HG03025 (cell line): Measurements from ENCODE around the gene FEM1B.

Experiments used
- ATAC-seq: cut with Tn5 transposase; IDR thresholded peaks from one replicate; pipeline ENCODE4 v1.9.1; 2021; ENCODE audit warnings: mild to moderate bottlenecking, moderate library complexity; ENCODE audit not compliant: unreplicated experiment, low FRiP score

FEM1B gene

DNA sequence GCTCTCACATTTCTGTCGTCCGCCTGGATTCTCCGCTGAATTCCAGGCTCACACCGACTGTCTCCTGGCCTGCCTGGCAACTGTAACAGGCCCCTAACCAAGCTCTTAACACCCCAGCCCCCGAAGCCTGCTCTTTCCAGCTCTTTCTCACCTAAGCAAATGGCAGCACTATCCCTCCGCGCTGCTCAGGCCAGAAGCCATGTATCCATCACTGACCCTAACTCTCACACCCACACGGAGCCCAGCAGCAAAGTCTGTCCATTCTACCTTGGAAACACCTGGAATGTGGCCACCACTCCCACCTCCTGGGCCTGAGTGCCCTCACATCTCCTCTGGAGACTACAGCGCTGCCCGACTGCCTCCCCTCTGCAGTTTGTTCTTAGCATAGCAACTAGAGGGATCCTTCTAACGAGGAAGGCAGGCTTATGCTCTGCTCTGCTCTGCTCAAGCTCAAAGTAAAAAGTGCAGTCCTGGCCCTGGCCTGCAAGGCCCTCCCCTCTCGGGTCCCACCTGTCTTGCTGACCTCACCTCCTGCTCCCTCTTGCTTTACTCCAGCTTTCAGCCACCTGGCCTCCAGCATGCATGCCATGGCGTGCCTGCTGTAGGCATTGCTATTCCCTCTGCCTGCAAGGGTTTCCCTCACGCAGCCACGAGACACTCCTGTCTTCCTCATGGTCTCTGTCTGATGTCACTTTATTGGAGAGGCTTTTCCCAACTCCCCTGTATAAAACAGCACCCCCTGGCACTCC, 27.2 kb downstream of the FEM1B start:
- ATAC-seq, result no peak

DNA sequence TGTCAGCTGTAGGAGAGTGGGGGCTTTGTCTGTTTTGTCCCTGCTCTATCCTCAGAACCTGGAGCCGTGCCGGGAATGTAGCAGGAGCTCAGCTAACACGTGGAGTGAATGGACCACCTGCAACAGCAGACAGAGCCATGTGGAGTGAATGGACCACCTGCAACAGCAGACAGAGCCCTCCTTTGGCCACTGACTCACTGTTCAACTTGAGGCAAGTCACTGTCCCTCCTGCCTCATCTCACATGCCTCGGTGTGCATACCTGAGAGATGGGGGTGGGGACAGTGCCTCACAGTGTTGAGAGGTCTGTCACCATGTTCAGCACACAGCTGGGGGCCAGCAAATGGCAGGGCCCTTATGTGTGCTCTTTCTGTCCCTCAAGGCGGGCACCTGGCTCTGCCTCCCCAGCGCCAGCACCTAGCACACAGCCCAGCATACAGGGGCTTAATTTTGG, 27.9 kb downstream of the FEM1B start:
- no peak for ATAC-seq

DNA sequence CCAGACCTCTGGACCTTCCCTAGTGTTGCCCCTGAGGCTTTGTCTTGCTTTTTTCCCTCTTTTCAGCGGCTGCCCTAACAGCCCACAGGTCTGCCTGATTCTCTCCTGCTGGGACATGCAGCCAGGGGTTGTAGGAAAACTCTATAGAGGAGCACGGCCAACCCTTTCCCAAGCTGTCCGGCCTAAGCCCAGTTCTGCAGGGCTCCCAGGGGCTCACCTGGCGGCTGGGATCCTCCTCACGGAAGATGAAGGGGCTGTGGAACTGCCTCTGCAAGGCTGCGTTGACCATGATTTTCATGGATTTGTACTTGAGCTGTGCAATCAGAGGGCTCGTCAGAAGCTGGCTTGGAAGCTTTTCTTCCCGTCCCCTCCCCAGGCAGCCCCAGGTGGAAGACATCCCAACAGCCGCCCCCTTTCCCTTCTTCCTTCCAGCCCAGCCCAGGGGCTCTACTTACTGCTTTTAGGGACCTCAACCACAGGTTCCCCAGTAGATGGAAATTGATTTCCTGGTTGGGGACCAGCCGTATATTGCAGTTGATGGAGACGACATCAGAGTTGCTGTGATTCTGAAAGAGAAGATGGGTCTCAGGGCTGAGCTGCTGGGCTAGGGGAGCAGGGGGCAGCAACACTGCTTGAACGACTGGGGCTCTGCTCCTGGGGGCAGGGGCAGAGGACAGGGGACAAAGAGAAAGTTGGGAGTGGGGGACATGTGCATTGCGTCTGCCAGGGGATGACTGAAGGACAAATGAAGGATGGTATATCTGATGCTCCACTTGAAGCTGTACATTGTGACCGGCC, 29.8 kb downstream of the FEM1B start:
- no peak for ATAC-seq

DNA sequence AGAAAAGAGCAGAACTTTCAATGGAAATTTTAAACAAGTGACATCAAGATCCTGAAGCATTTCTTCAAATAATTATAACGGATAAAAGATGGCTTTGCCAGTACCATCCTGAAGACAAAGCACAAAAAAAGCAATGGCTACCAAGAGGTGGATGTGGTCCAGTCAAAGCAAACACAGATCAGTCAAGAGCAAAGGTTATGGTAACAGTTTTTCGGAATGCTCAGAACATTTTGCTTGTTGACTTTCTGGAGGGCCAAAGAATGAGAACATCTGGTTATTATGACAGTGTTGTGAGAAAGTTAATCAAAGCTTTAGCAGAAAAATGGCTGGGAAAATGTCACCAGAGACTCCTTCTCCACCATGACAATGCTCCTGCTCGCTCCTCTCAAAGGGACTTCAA, 31.5 kb downstream of the FEM1B start:
- no peak for ATAC-seq

DNA sequence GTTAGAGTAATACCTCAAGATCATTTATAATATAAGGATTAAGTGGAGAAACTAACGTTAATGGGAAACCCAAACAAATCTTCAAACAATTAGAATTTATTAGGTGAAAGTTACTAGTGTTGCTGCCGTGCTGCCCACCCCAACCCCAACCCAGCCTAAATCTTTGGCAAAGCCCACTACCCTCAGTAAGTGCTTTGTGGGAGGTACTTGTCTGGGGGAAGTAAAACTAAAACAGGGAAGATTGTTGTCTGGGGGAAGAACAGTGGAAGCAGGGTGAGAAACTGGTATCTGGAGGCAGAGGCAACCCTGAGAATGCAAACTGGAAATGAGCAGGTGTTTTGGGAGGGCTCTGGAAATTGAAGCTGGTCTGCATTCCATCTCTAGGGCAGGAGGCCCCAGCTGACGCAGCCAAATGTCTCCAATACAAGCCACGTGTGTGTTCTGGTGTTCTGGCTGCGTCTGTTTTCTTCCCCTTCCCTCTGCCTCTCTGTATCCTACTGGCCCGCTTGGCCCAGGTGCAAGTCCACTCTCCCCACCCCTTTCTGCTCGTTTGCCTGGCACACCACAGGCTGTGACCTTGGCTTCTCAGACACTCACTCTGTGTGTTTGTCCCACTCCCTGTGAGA, 32.7 kb downstream of the FEM1B start:
- ATAC-seq, result no peak

DNA sequence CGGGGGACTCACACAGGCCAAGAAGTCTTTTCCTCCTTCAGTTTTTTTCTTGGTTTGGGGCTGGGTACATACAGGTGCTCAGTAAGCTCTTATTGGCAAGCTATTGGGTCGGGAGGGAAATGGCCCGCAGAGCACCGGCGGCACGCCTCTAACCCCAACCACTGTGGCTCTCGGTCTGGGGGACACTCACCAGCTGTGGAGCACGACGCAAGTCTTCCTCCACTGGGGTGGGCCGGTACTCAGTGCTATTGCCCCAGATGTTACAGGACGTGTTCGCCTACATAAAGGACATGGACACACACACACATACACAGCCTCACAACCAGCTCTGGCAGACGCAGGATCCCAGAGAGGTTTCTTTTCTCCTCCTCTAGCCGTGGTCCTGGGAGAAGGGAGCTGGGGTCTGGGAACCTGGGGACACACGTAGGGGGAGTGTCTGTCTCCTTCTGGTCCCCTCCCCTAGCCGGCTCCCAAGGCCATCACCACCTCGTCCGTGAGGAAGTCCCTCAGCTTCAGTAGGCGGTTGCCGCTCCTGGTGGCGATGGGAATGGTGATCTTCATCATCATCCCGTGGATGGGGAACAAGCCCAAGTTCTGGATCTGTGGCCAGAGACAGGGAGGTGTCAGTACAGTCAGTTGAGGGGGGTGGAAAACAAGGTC, 33.4 kb downstream of the FEM1B start:
- no peak for ATAC-seq

DNA sequence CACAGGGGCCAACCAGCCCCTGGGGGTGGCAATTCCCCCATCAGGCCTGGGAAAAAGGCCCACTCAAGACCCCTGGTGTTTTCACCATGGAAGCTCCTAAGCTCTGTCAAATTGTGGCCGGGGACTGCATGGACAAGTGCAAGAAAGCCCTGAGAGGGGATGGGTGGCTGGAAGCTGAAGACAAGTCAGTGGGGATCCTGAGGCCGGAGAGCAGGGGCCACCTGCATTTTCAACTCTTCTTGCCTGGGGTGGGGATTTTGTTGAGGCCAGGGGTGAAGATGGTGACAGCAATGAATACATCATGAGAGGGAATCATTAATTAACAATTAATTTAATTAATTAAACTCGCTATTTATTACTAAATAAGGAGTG, 33.9 kb downstream of the FEM1B start:
- no peak for ATAC-seq

DNA sequence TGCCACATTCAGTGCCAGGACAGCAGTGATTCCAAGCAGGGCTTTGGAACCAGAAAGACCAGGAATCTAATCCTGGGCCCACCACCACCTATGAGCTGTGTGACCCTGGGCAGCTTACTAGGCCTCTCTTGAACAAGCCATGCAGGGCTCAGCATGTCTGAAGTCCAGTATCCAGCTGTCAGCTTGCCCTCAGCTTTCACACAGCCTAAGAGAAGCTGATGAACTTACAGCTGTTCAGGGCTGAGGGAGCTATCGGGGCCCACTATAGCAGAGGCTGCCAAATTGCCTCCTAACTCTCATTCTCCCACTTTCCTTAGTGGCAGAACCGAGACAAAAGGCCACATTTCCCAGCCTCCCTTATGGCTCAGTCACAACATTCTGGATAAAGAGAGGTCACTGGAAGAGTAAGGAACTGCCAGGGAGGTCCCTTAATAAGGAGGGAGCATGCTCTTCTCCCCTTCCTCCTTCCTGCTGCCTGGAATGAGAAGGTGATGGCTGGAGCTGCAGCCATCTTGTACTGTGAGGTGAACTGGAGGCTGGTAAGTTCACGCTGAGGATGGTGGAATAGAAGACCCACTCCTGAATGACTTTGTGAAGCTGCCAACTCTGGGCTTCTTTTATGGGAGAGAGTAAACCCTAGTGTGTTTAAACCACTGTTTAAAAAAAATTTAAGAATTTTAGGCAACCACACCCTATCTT, 34.5 kb downstream of the FEM1B start:
- no peak for ATAC-seq

DNA sequence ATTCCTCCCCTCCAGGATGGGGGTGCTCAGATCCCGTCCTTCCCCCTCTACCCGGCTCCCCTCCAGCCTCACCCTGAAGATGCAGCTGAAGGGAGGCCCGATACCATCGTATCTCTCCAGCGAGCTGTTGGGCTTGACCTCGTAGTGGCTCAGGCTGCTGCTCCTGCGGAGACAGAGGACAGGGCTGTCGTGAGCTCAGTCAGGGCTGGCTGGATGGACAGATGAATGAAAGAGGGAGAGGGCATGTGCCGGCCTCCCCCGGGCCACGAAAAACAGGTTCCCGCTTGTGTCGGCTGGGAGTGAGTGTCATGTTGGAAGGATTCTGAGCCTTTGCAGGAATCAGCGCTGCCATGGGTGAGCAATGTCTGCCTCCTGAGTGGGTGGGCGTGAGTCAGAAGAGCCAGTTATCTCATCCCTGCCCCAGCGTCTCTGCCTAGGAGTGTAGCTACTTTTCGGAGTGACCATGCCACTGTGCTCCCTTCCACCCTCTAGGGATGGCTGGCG, 35.2 kb downstream of the FEM1B start:
- no peak for ATAC-seq

DNA sequence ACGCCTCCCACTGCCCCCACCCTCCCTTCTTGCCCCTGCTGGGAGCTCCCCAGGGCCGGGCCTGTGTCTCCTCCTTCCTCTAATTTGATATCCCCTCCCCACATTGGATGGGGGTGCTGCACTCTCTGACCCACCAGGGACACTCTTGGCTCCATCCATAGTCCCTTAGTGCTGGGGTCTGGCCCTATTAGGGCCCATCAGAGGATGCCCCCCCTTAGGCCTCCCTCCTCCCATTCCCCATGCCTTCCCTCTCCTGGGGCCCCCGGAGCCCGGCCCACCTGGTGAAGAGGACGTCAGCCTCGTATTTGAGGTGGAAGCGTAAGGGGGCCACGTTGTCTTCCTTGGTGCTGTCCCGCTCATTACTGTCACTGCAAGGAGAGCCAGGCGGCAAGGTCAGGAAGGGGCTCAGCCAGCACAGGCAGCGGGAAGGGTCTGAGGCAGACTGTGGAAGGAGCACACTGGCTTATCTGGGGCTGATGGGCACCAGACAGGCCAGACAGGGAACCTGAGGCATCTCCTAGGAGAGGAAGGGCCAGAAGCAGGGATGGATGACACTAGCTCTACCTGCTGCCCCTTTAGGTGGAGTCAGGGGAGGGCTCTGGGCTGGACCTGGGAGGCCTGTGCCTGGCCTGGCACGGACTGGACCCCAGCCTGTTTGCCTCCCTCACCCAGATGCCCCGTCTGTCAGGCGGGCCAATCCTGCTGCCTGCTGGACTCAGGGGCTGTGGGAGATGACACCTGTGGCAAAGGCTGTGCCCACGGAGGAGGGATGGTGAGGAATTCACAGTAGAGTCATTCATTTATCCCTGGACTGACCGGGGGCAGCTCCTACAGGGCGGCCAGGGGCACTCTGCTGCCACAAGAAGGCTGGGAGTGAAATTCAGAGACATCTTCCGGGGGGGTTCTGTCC, 36.2 kb downstream of the FEM1B start:
- no peak for ATAC-seq

DNA sequence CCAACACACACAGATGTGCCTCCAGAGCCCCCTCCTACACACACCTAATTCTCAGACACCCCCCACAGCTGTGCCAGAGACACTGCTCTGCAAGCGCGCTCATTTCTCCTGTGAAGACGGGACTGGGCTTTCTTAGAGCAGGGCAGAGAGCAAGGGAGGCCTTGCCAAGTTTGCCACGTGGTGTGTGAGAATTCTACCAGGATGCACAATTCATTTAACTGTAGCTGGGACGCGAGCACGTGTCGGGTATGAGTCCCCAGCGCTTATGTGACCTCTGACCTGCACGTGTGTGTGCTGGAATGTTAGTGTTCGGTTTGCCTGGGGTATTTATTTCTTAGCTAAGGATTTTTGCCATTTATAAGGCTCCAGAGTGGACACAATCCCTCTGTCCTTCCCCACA, 37.0 kb downstream of the FEM1B start:
- ATAC-seq, result no peak

DNA sequence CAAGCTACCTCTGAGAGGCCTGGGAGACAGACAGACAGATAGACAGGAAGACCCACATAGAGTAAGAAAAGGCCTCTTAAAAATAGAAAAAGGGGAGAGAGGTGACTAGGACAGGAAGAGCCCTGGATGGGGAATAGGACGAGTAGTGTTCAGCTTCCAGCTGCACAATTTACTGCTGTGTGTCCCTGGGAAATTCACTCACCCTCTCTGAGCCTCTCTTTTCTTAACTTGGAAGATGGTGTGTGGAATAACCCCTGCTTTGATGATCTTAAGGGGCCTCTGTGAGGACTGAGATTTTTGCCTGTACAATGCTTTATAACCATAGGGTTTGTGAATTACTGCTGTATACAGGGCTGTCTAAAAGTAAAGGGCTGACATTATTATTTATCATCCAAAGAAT, 37.5 kb downstream of the FEM1B start:
- ATAC-seq, result no peak

DNA sequence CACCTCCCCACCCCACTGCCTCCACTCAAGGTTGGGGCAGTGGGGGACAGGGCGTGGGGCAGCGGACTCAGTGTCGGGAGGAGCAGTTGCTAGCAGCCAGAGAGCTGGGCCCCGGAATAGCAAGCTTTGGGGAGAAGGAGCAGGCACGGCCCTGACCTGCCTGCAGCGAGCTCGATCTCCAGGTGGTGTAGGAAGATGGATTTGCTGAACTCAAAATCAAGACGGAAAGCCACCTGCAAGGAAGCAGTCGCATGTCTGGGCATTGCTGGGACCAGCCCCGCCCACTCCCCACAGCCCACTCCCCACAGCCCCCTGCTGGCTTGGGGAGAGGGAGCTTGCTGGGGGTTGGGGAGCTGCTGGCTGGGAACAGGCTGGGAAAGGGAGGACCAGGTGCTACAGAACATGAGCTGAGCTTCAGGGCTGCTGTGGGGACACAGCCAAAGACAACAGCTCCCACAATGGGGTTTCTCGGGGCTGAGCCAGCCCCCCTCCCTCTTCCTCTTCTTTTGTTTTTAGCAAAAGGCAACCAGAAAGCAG, 38.0 kb downstream of the FEM1B start:
- ATAC-seq, result no peak

DNA sequence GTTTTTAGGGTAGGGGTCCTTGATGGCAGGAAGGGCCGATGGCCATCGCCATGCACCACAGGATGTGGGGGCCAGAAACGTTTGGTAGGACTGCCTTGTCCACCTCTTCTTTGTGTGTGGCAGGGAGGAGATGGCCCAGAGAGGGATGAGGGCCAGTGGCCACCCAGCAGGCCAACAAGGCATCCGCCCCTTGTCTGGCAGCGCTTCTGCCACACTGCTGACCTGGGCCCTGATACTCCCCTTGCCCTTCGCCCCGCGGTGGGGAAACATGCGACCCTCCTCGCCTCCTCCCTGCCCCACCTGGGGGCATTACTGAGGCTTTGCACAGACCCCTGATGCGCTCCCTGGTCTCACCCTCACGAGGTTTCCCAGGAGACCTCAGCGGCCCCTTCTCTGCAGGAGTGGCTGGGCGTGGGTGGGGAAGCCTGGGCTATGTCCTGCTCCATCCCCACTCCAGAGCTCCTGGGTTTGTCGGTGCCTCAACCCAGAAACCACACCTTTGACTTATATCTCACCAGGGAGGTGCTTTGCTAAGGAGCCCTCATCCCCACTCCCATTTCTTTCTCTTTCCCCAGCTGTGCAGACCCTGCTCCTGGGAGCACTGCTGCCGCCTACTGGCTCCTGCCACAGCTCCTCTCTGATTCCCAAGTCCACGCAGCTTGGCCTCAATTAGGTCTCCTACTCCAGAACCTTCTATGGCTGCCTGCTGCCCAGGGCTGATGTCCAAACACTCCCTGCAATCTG, 38.7 kb downstream of the FEM1B start:
- no peak for ATAC-seq

DNA sequence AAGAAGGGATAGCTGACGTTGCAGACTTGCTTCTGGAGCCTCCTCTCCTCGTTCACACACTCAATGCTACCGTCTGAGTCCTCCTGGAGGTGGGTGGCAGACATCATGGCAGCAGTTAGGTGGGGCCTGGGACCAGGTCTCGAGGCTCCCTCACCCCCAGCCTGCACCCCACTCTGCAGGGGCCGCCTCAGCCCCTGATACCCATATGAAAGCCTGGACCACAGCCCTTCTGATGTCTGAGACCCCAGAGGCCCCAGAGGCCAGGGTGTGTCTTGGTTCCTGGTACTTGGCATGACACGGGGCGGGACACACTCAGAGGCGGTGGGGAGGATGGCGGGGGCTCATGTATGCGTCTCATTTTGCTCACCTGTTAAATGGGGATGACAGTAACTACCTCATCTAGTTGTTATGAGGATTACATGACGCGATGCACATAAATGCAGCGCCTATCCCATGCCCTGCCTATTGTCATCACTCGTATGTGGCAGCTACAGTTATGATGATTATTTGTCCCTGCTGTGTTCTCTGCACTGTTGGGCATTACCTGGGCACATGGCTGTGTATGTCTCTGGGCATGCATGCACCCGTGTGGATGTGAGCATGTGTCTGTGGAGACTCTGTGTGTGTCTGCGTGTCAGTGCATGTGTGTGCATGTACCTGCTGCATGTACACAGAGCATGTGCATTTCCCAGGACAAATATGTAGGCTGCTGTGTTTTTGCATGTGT, 39.9 kb downstream of the FEM1B start:
- ATAC-seq, result no peak

DNA sequence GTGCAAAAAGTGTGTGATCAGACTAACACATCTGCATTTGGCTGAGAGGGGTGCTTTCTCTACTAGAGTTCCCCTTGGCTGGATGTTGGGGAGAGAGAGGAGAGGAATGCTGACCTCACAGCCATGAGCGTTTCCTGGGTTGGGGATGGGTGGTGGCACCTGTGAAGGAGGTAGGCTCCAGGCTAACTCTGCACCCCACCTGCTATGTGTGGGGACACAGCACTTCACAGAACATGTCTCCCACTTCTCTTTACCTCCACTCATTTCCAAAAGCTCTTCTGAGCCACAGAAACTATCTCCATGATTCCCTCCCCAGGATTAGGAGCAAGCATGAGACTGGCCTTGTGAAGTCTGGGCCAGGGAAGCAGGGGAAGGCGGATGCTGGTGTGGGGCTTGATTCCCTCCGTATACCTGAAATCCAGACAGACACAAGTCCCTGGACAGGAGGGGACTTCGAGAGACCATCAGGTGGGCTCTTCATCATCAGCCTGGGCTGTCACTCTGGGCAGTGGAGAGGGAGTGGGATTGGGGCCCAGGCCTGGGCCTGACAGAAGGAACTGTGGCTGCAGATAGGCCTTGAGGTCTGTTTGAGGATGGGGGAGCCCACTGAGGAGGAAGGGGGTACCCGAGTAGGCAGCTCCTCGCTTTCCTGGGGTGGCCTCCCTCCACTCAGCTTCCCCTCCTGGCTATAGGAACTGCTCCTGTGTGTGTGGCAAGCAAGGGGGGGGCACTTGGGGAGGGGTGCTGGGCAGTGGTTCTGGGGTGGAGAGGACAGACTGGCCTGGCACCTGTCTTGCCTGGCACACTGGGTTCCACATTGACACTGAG, 40.7 kb downstream of the FEM1B start:
- ATAC-seq, result no peak
